Adipocyte (in vitro differentiated cells): ENCODE results near the gene IQCF2.
"Not testable (repeated sequence)": the region's sequence is repeated elsewhere in the genome, so short reads cannot be mapped to it uniquely, and the experiment has no call there.

Source experiments
- DNase-seq: peaks from one replicate; pipeline ENCODE4 v3.0.0-alpha.2; 2015; ENCODE audit warnings: low read depth
- H3K27me3 ChIP-seq: replicated peaks from 2 replicates; pipeline ENCODE4 v1.7.0; 2013; ENCODE audit warnings: mild to moderate bottlenecking, low read length, moderate library complexity; ENCODE audit not compliant: control insufficient read depth, insufficient read depth
- H3K36me3 ChIP-seq: 2 replicates; pipeline ENCODE4 v1.7.0; 2013; ENCODE audit warnings: low read length, mild to moderate bottlenecking, moderate library complexity; ENCODE audit not compliant: control insufficient read depth, insufficient read depth, severe bottlenecking
- H3K4me1 ChIP-seq: 2 replicates; pipeline ENCODE4 v1.7.0; 2013; ENCODE audit warnings: mild to moderate bottlenecking, low read length, moderate library complexity; ENCODE audit not compliant: control insufficient read depth, insufficient read depth
- H3K4me3 ChIP-seq: 2 replicates; pipeline ENCODE4 v1.7.0; 2013; ENCODE audit warnings: mild to moderate bottlenecking, low read length, moderate library complexity
- H3K9ac ChIP-seq: 2 replicates; pipeline ENCODE4 v1.7.0; 2013; ENCODE audit warnings: mild to moderate bottlenecking, low read length, moderate library complexity
- H3K9me3 ChIP-seq: 2 replicates; pipeline ENCODE4 v1.7.0; 2013; ENCODE audit warnings: mild to moderate bottlenecking, low read length, moderate library complexity; ENCODE audit not compliant: control insufficient read depth

IQCF2 gene

DNA sequence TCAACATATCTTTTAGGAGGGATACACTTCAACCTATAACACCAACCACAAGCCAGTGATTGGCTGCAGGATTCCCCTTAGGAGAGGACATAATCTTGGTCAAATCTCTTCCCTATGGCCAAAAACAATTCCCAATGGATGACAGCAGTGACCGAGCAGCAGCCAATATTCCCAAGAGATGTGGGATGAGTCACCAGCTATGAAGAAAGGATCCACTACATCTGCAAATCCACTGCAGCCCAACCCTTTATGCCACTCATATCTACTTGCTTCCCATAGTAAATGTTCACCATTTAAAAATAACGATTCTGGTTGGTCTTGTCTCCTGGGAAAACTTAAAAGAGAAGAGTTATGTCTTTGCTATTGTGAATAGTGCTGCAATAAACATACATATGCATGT lies 18.5 kb downstream of the IQCF2 start:
- Histone ChIP-seq H3K9me3 (peaks cover 6% of the 10 kb centered on the region), H3K4me3 (no peak overlapping the region), H3K36me3 (no peaks in the 10 kb centered on the region), H3K27me3 (peaks cover 26% of the 10 kb centered on the region), H3K9ac (no peak overlapping the region), H3K4me1 (no peaks in the 10 kb centered on the region)
- DNase-seq = no peak

DNA sequence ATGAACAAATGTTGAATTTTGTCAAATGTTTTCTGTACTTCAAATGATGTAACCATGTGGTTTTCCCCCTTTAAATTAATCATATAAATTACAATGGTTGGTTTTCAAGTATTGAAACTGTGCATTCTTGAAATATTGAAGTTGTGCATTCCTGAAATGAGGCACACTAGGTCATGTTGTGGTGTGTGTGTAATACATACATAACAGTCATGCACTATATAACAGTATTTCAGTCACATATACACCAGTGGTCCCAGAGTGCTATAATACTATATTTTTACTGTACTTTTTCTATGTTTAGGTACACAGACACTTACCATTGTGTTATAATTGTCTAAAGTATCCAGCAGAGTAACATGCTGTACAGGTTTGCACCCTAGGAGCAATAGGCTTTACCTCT lies 25.0 kb downstream of the IQCF2 start:
- no peak for DNase-seq
- peaks cover 5% of the 10 kb centered on the region for H3K27me3 ChIP-seq
- no peak overlapping the region for H3K4me3 ChIP-seq
- H3K4me1 ChIP-seq = no peaks in the 10 kb centered on the region
- H3K36me3 ChIP-seq = no peaks in the 10 kb centered on the region
- H3K9ac ChIP-seq = no peak overlapping the region
- H3K9me3 ChIP-seq = peaks cover 7% of the 10 kb centered on the region

DNA sequence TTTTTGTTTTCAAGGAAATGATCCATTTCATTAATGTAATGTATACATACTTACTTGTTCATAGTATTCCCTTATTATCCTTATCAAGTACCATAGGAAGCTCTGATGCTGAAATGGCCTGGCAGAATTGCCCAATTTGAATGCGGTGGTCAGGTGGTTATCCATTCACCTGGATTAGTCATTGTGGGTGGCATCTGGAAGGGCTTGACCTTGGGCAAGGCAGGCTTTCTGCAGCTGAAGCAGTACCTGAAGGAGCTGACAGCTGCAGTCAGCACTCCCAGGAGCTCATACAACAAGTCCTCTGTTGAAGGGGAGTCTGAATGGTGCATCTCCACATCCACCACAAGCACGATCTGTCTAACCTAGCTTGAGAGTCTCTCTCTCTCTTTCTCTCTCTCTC lies 26.2 kb downstream of the IQCF2 start:
- DNase-seq = no peak
- Histone ChIP-seq H3K27me3 (peaks cover 13% of the 10 kb centered on the region), H3K4me3 (no peak overlapping the region), H3K9ac (no peak overlapping the region), H3K4me1 (no peaks in the 10 kb centered on the region), H3K36me3 (no peaks in the 10 kb centered on the region), H3K9me3 (peaks cover 7% of the 10 kb centered on the region)

DNA sequence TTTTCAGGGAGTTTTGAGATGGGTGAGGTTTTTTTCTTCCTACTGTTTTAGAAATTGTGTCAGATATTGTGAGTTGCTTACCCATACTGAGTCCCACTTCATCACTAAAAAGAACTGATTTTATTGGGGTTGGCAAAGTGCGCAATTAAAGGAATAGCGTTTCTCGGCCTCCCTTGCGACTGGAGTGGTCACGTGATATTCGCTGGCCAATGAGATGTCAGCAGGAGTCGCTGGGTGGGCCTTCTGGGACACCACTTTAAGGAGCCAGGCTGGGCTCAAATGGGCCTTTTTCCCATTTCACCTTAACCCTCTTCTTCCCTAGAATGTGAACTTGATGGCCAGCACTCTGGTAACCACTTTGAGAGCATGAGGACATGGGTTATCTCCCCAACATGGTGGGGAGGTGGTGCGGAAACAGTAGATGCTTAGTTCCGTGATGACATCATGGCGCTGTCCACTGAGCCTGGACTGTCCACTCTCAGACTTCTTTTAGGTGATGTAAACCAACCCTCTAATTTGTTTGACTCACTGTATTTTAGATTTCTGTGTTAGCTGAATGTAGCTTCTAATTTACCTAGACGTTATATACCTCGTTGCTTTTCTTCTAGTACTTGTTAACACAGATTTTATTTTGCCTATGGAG lies 27.2 kb downstream of the IQCF2 start:
- H3K9ac ChIP-seq = no peak overlapping the region
- H3K4me3 ChIP-seq = no peak overlapping the region
- H3K27me3 ChIP-seq = peaks cover 13% of the 10 kb centered on the region
- H3K36me3 ChIP-seq = no peaks in the 10 kb centered on the region
- H3K9me3 ChIP-seq = peaks cover 7% of the 10 kb centered on the region
- no peak for DNase-seq
- H3K4me1 ChIP-seq = no peaks in the 10 kb centered on the region

DNA sequence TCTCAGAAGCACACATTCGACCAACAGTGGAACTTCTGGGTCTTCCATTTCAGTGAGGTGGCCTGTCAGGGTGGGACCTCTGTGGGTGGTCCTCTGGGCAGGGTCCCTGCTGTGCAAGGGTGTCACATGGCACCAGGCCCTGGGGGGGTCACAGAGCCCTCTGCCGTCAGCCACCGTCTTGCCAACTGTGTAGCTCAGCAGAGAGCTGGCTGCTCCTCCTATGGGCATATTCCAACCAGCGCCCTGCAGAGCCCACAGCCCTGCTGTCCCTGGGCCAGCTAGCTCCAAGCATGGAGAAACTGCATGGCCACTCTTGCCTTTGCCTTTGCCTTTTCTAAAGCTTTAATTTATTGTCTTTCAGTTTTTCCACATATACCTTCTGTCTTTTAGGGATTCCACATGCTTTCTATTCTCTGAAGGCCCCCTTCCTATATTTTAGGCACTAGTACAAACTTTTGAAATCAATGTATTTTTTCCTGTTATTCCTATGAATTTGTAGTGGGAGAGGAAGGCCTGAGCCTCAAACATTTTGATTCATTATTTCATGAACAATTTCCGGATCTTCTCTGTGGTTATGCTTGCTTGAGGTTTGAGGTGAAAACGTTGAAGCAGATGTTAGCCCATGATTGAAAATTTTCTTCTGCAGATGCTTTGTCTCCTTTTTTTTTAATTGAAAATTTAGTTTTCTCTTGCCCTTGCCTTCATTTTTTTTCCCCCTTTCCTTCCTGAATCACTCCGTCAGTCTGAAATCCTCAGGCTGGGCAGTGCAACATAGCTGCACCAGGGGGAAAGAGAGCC lies 30.0 kb downstream of the IQCF2 start:
- no peak for DNase-seq
- no peaks in the 10 kb centered on the region for H3K36me3 ChIP-seq
- no peak overlapping the region for H3K9ac ChIP-seq
- peaks cover 23% of the 10 kb centered on the region for H3K27me3 ChIP-seq
- H3K4me3 ChIP-seq = no peak overlapping the region
- no peaks in the 10 kb centered on the region for H3K9me3 ChIP-seq
- H3K4me1 ChIP-seq = no peaks in the 10 kb centered on the region

DNA sequence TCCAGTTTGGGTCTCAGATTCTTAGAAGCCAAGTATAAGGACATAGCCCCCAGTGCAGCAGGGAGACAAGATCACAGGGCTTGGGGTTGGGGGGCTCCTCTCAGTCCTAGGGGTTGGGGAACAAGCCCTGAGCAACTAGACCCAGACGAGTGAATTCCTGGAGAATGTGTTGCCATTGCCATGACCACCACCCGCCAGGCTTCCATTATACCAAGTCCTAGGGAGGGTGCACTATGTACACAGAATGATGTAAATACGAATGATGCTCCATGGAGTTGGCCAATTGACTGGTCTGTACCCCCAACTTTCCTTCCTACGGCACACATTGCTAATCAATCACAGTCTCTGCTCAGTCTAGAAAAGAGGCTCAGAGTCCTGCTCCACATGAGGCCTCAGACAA lies 33.0 kb downstream of the IQCF2 start:
- Histone ChIP-seq H3K27me3 (peaks cover 29% of the 10 kb centered on the region), H3K36me3 (no peaks in the 10 kb centered on the region), H3K9me3 (no peaks in the 10 kb centered on the region), H3K4me3 (no peak overlapping the region), H3K9ac (no peak overlapping the region), H3K4me1 (no peaks in the 10 kb centered on the region)
- no peak for DNase-seq

DNA sequence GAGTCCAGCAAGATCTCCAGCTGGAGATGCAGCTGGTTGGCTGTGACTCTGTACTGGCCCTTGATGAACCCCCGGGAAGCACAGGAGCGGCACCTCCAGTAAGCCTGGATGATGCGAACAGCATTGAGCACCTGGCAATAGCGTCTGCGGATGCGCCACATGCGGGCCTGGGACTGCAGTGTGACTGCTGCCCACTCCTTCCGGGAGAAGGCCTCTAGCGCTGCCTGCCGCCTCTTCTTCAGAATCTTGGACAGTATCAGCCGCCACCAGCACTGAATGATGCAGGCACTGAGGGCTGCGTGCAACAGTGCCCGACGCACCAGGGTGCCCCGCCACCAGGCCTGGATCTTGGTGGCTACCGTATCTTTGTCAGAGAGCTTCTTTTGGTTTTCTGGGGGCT lies 33.5 kb downstream of the IQCF2 start:
- Histone ChIP-seq H3K9me3 (no peaks in the 10 kb centered on the region), H3K4me1 (no peaks in the 10 kb centered on the region), H3K4me3 (no peak overlapping the region), H3K27me3 (peaks cover 29% of the 10 kb centered on the region), H3K36me3 (no peaks in the 10 kb centered on the region), H3K9ac (no peak overlapping the region)
- no peak for DNase-seq

DNA sequence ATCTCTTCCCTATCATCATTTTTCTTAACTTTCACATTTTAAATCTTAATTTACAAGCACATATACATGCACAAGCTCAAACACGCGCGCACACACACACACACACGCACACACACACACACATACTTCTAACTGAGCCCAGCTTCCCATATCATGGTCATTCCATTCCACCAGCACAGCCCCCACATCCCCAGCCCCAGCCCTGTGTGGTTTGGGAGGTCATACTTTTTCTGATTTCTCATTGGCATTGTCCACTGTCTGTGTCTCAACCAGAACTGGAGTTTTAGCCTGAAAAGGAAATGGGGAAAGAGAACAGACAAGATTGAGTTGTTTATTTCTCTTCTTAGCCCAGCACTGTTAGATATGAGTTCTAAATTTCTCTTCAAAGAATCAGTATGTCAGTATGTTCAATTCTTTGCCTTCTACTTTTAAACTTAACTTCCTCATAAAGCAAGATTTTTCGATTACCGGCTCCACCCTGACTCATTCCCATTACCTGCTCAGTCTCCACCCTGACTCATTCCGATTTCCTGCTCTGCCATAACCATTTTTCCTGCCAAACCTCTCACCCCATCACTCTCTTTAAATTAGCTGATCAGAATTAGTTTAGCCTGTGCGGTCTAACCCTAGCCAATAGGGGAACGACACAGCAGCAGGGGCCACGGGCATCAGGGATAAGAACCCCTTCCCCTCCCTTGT lies 35.3 kb downstream of the IQCF2 start:
- Histone ChIP-seq H3K4me3 (no peak overlapping the region), H3K27me3 (peaks cover 23% of the 10 kb centered on the region), H3K36me3 (no peaks in the 10 kb centered on the region), H3K9ac (no peak overlapping the region), H3K4me1 (no peaks in the 10 kb centered on the region), H3K9me3 (no peaks in the 10 kb centered on the region)
- no peak for DNase-seq

DNA sequence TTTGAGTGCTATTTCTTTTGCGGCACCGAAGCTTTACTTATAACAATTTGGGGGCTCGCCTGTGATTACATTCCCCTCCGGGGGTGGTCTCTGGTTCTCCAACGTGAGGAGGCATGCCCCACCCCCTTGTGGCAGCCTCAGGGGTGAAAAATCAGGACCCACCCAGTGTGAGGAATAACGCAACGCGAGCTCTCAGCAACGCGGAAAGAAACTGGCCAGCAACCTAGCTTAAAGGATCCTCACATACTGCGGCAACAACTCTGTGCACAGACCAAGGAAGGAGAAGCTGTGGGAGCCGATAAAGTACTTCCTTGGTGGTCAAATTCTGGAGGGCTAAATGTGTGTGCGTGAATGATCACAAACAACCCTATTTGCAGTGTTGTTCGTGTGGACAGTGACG lies 36.0 kb downstream of the IQCF2 start:
- DNase-seq = no peak
- H3K4me1 ChIP-seq = no peaks in the 10 kb centered on the region
- H3K27me3 ChIP-seq = peaks cover 19% of the 10 kb centered on the region
- H3K9me3 ChIP-seq = no peaks in the 10 kb centered on the region
- H3K4me3 ChIP-seq = no peak overlapping the region
- no peaks in the 10 kb centered on the region for H3K36me3 ChIP-seq
- no peak overlapping the region for H3K9ac ChIP-seq

DNA sequence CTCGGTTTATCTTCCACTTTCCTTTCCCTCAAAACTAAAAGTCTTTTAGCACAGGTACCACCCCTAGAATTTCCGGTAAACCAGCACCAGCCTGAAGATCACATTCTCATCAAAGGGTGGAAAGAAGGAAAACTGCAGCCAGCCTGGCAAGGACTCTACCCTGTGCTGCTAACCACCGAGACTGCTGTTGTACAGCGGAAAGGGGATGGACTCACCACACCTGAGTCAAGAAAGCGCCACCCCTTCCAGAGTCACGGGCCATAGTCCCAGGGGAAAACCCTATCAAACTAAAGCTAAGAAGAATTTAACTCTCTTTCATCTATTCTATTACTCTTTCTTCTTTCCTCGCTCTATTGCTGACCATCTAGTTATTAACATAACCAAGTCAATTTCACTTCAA lies 38.6 kb downstream of the IQCF2 start:
- not testable (repeated sequence) for H3K9ac ChIP-seq, H3K36me3 ChIP-seq, H3K4me3 ChIP-seq, H3K4me1 ChIP-seq, DNase-seq, H3K9me3 ChIP-seq
- H3K27me3 ChIP-seq = peaks cover 14% of the 10 kb centered on the region

DNA sequence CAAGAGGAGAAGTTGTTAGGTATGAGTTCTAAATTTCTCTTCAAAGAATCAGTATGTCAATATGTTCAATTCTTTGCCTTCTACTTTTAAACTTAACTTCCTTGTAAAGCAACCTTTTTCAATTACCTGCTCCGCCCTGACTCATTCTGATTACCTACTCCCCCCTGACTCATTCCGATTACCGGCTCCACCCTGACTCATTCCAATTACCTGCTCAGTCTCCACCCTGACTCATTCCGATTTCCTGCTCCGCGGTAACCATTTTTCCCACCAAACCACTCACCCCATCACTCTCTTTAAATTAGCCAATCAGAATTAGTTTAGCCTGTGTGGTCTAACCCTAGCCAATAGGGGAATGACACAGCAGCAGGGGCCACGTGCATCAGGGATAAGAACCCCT lies 40.9 kb downstream of the IQCF2 start:
- not testable (repeated sequence) for H3K27me3 ChIP-seq, H3K4me3 ChIP-seq, H3K4me1 ChIP-seq, H3K9me3 ChIP-seq, DNase-seq, H3K36me3 ChIP-seq, H3K9ac ChIP-seq
